Measurements from ENCODE around the gene EPB41L4B. TPM values are rescaled to one million over a fixed set of nuclear protein-coding genes. Genes with fewer than 3 reads are reported as not detected.

Gene EPB41L4B
- total and polyA plus RNA-seq, 2 of the 4 experiments (the other 2 are of a cell fraction) = 0.36 to 0.54 TPM

GRCh38 chr9:109199676-109200075, 121.2 kb downstream of the EPB41L4B start:
- H3K9me1 ChIP-seq (ENCODE audit: insufficient read depth, low read length) = no peaks in the 10 kb centered on the region
- H3K4me3 ChIP-seq (ENCODE audit: insufficient read depth, low read depth, low read length) = no peak overlapping the region
- no peaks in the 10 kb centered on the region for H3K79me1 ChIP-seq (ENCODE audit: low read depth in 1 of 2, low read length in 2 of 2)
- no peaks in the 10 kb centered on the region for H4K20me1 ChIP-seq (ENCODE audit: insufficient read depth, low read length)
- H3K27me3 ChIP-seq (ENCODE audit: control insufficient read depth, insufficient read depth, low read length) = peaks cover 23% of the 10 kb centered on the region
- no peak overlapping the region for H3K4ac ChIP-seq (ENCODE audit: low read depth, low read length)
- intact Hi-C loops (cut with micrococcal nuclease) (loop anchor here (10.0 kb wide), 1 partner anchor 325 kb away; no protein-coding TSS in a partner anchor), dilution Hi-C loops (cut with HindIII; ENCODE audit: low sequenced_read_pairs, unreplicated experiment) (no loop called here), in situ Hi-C loops (cut with MboI; ENCODE audit: low sequenced_read_pairs) (loop anchor here (25.0 kb wide), 1 partner anchor 113 kb away; the partner anchor contains the start of gene EPB41L4B)
- no peak overlapping the region for H2AK9ac ChIP-seq (replicated peaks; ENCODE audit: low read depth, low read length, poor library complexity)
- no peak overlapping the region for H2BK120ac ChIP-seq (ENCODE audit: low read depth, low read length)
- no peak overlapping the region for H2AK5ac ChIP-seq (ENCODE audit: low read depth, low read length)
- H3K9me3 ChIP-seq (ENCODE audit: control insufficient read depth, insufficient read depth, low read length) = no peaks in the 10 kb centered on the region
- ChIA-PET POLR2A (ENCODE audit: unreplicated experiment) (no interaction called here), CTCF (no interaction called here)
- no peak overlapping the region for H3K14ac ChIP-seq (replicated peaks; ENCODE audit: low read depth, low read length)
- no peak overlapping the region for H3K4me2 ChIP-seq (ENCODE audit: low read depth, low read length)
- no peak overlapping the region for H2AFZ ChIP-seq (replicated peaks; ENCODE audit: low read length, poor library complexity)
- BruUV-seq (replicated peaks) = no TSS peak
- H4K5ac ChIP-seq (ENCODE audit: low read depth, low read length) = no peak overlapping the region
- DNase-seq (no peak), ATAC-seq (ENCODE audit: low read depth) (no peak)
- no CpG with 5 or more reads among the region's 5 CpGs for WGBS, 2 experiments (ENCODE audit: extremely low coverage in 2 of 2, insufficient read length in 1 of 2)
- no peaks in the 10 kb centered on the region for H3K4me1 ChIP-seq (ENCODE audit: control insufficient read depth, insufficient read depth, low read length)
- no peak overlapping the region for H3K27ac ChIP-seq (ENCODE audit: insufficient read depth, low read length)
- no peak overlapping the region for H2BK5ac ChIP-seq (ENCODE audit: low read depth, low read length, poor library complexity, severe bottlenecking)
- H3K18ac ChIP-seq (ENCODE audit: low read depth, low read length) = no peak overlapping the region
- H4K91ac ChIP-seq (ENCODE audit: insufficient read depth, low read depth, low read length) = no peak overlapping the region
- no peak overlapping the region for H2BK15ac ChIP-seq (ENCODE audit: low read depth, low read length)
- no peak overlapping the region for H3K56ac ChIP-seq (ENCODE audit: extremely low read depth, insufficient read depth, low read length)
- TF ChIP-seq SMC3 (IDR thresholded peaks at IDR 0.05; ENCODE audit: low read depth, low read length) = no peak
- no peak for TF ChIP-seq NFE2L2 (IDR thresholded peaks at IDR 0.05; ENCODE audit: low read depth, low read length)
- TF ChIP-seq MAFK (IDR thresholded peaks at IDR 0.05; ENCODE audit: low read depth, low read length) = no peak
- no peak for TF ChIP-seq MAZ (IDR thresholded peaks at IDR 0.05; ENCODE audit: borderline replicate concordance, low read depth, low read length)
- TF ChIP-seq BHLHE40 (IDR thresholded peaks at IDR 0.05; ENCODE audit: low read depth, low read length) = no peak
- TF ChIP-seq, protein P1, sequence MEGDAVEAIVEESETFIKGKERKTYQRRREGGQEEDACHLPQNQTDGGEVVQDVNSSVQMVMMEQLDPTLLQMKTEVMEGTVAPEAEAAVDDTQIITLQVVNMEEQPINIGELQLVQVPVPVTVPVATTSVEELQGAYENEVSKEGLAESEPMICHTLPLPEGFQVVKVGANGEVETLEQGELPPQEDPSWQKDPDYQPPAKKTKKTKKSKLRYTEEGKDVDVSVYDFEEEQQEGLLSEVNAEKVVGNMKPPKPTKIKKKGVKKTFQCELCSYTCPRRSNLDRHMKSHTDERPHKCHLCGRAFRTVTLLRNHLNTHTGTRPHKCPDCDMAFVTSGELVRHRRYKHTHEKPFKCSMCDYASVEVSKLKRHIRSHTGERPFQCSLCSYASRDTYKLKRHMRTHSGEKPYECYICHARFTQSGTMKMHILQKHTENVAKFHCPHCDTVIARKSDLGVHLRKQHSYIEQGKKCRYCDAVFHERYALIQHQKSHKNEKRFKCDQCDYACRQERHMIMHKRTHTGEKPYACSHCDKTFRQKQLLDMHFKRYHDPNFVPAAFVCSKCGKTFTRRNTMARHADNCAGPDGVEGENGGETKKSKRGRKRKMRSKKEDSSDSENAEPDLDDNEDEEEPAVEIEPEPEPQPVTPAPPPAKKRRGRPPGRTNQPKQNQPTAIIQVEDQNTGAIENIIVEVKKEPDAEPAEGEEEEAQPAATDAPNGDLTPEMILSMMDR (conservative IDR thresholded peaks at IDR 0.05; ENCODE audit: low read depth, low read length) = no peak
- TF ChIP-seq CEBPB (IDR thresholded peaks at IDR 0.05; ENCODE audit: low read depth, low read length) = no peak
- no peak for TF ChIP-seq POLR2A (IDR thresholded peaks at IDR 0.05; ENCODE audit: low read depth, low read length)
- TF ChIP-seq RAD21 (IDR thresholded peaks at IDR 0.05; ENCODE audit: low read length) = no peak
- no peak for TF ChIP-seq RCOR1 (IDR thresholded peaks at IDR 0.05; ENCODE audit: insufficient replicate concordance, low read length)
- no peak for TF ChIP-seq RFX5 (IDR thresholded peaks at IDR 0.05; ENCODE audit: low read depth, low read length)
- TF ChIP-seq MXI1 (IDR thresholded peaks at IDR 0.05; ENCODE audit: borderline replicate concordance, low read depth, low read length) = no peak
- TF ChIP-seq ELK1 (IDR thresholded peaks at IDR 0.05; ENCODE audit: borderline replicate concordance, low read depth, low read length) = no peak
- H3K36me3 ChIP-seq (ENCODE audit: control insufficient read depth, insufficient read depth, low read length) = no peaks in the 10 kb centered on the region
- no peak overlapping the region for H2BK20ac ChIP-seq (ENCODE audit: low read depth, low read length)
- no peak overlapping the region for H4K8ac ChIP-seq (ENCODE audit: low read depth in 2 of 2, low read length in 2 of 2)
- no peak overlapping the region for H3K23ac ChIP-seq (ENCODE audit: low read depth, low read length)
- no peak overlapping the region for H3K9ac ChIP-seq (ENCODE audit: low read depth, low read length)

All from IMR-90 (cell line).